CD4-positive, alpha-beta memory T cell (primary cell): Measurements from ENCODE around the gene ENTHD1. TPM values are rescaled to one million over a fixed set of nuclear protein-coding genes. Genes with fewer than 3 reads are reported as not detected.
"Not testable (repeated sequence)": the region's sequence is repeated elsewhere in the genome, so short reads cannot be mapped to it uniquely, and the experiment has no call there.

Experiments
- CTCF ChIA-PET: fragments of 350-600 bp; sonication (Branson Sonifier 250); formaldehyde crosslinking; loops from one replicate; lab custom pipeline; 2021; ENCODE audit warnings: inconsistent platforms; ENCODE audit not compliant: partially characterized antibody; lab: Charles Lee
- POLR2A ChIA-PET: fragments of 350-600 bp; sonication (Branson Sonifier 250); formaldehyde crosslinking; loops from one replicate; lab custom pipeline; 2021; ENCODE audit not compliant: partially characterized antibody; lab: Charles Lee
- DNase-seq, 5 donors: peaks; one replicate each; pipeline versions ENCODE4 v3.0.0 to v3.0.0-alpha.2; 2020 to 2022; ENCODE audit warnings: mixed read lengths in 1 of 5
- H3K27ac ChIP-seq: one replicate; pipeline ENCODE4 v1.7.0; 2013; ENCODE audit warnings: low read depth, low read length
- H3K27me3 ChIP-seq: 2 replicates; pipeline ENCODE4 v1.7.0; 2013; ENCODE audit warnings: mild to moderate bottlenecking, low read length, moderate library complexity; ENCODE audit not compliant: insufficient read depth
- H3K36me3 ChIP-seq: 2 replicates; pipeline ENCODE4 v1.7.0; 2013; ENCODE audit warnings: mild to moderate bottlenecking, low read length, moderate library complexity; ENCODE audit not compliant: insufficient read depth
- H3K4me1 ChIP-seq: 2 replicates; pipeline ENCODE4 v1.7.0; 2013; ENCODE audit warnings: mild to moderate bottlenecking, low read length, moderate library complexity; ENCODE audit not compliant: insufficient read depth
- H3K4me3 ChIP-seq, 2 donors: one replicate each; pipeline ENCODE4 v1.7.0; 2013; ENCODE audit warnings: low read length in 2 of 2, mild to moderate bottlenecking in 1 of 2
- H3K9me3 ChIP-seq, 2 donors: one replicate each; pipeline ENCODE4 v1.7.0; 2013; ENCODE audit warnings: low read length in 2 of 2, control low read depth in 1 of 2; ENCODE audit not compliant: control insufficient read depth in 1 of 2
- H3K27ac Mint-ChIP-seq, 7 donors: one replicate each; pipeline ENCODE4 v1.8.0; 2020 to 2021; ENCODE audit warnings: mixed read lengths in 7 of 7, mild to moderate bottlenecking in 6 of 7, inconsistent platforms in 3 of 7, moderate library complexity in 3 of 7
- H3K27me3 Mint-ChIP-seq, 2 donors: one replicate each; pipeline ENCODE4 v1.8.0; 2020 to 2021; ENCODE audit warnings: mixed read lengths in 2 of 2
- H3K36me3 Mint-ChIP-seq, 2 donors: one replicate each; pipeline ENCODE4 v1.8.0; 2020 to 2021; ENCODE audit warnings: mixed read lengths in 2 of 2, inconsistent platforms in 1 of 2, mild to moderate bottlenecking in 1 of 2
- H3K4me1 Mint-ChIP-seq, 4 donors: one replicate each; pipeline ENCODE4 v1.8.0; 2020 to 2021; ENCODE audit warnings: mixed read lengths in 4 of 4, mild to moderate bottlenecking in 1 of 4
- H3K4me3 Mint-ChIP-seq, 8 donors: one replicate each; pipeline ENCODE4 v1.8.0; 2020 to 2021; ENCODE audit warnings: mixed read lengths in 8 of 8, mild to moderate bottlenecking in 7 of 8, moderate library complexity in 6 of 8, inconsistent platforms in 3 of 8
- H3K9me3 Mint-ChIP-seq, 8 donors: one replicate each; pipeline ENCODE4 v1.8.0; 2020 to 2021; ENCODE audit warnings: mixed read lengths in 8 of 8, mild to moderate bottlenecking in 5 of 8, inconsistent platforms in 3 of 8, moderate library complexity in 1 of 8
- intact Hi-C: fragments of 100-400 bp; cut with micrococcal nuclease; formaldehyde crosslinking; loops from one replicate; pipeline ENCODE4 v1.15.1; 2023
- polyA plus RNA-seq, 2 donors: library from polyadenylated mRNA; unstranded; fragments of 300-500 nt; fragmentation: Illumina TruSeq; gene quantifications; one replicate each; pipeline ENCODE4 v1.2.3, GENCODE V29; 2021
- total RNA-seq, 2 experiments: library from RNA; stranded (reverse); gene quantifications; one replicate each; pipeline ENCODE4 v1.2.3, GENCODE V29; 2021

ENTHD1 gene
- total and polyA plus RNA-seq, 4 experiments from 2014 or later, result 0.10 to 0.47 (median 0.20) TPM

DNA sequence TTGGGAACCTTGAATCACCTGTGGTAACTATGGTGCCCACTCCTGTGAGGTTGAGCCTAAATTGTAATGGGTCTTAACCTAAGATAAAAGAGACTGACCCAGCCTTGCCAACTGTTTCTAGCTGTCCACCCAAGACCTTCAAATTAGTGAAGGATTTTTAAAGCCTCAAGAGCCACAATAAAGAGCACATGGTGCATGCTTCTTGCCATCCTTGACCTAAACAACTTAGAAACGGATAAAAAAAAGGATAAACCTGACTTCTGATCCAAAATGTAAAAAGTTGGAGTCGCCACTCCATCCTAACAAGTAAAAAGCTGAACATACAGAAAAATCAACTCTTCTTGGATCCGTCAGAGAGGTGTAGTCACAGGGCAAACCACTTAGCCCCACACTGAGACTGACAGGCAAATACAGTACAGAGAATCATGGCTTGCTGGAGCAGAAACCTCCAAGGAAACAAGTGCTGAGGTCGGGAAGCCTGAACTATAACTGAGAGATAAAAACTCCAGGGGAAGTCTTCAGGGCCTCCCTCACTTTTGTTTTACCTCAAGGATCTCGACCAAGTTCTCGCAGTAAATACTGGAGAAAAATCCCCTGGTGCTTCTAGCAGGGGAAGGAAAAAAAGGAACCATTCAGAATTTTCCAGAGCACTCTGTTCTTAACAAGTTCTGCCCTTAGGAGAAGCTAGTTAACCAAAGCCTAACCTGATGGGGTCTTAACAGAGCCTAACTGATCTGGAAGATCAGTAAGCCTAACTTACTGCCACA, 16.3 kb downstream of the ENTHD1 start:
- Histone ChIP-seq H3K4me3 (no peak overlapping the region), H3K27ac (no peak overlapping the region), H3K36me3 (no peaks in the 10 kb centered on the region), H3K9me3 (no peaks in the 10 kb centered on the region), H3K4me1 (no peaks in the 10 kb centered on the region), H3K27me3 (no peaks in the 10 kb centered on the region)
- no peak for DNase-seq
- no peaks in the 10 kb centered on the region for H3K9me3 Mint-ChIP-seq
- no peaks in the 10 kb centered on the region for H3K36me3 Mint-ChIP-seq
- ChIA-PET POLR2A (no interaction called here), CTCF (no interaction called here)
- no peaks in the 10 kb centered on the region for H3K27me3 Mint-ChIP-seq
- H3K4me1 Mint-ChIP-seq, result peaks cover 0 to 7% (median 1%) of the 10 kb centered on the region in 4 donors
- H3K27ac Mint-ChIP-seq, result no peak overlapping the region
- intact Hi-C loops, result no loop called here
- H3K4me3 Mint-ChIP-seq, result no peak overlapping the region

DNA sequence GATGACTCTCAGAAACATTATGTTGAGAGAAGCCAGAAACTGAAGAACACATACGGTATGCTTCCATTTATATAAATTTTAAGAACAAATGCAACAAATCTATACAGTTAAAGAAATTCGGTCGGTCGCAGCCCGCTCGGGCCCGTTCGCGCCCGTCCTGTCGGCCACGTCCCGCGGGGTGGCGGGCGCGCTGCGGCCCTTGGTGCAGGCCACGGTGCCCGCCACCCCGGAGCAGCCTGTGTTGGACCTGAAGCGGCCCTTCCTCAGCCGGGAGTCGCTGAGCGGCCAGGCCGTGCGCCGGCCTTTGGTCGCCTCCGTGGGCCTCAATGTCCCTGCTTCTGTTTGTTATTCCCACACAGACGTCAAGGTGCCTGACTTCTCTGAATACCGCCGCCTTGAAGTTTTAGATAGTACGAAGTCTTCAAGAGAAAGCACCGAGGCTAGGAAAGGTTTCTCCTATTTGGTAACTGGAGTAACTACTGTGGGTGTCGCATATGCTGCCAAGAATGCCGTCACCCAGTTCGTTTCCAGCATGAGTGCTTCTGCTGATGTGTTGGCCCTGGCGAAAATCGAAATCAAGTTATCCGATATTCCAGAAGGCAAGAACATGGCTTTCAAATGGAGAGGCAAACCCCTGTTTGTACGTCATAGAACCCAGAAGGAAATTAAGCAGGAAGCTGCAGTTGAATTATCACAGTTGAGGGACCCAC, 18.2 kb downstream of the ENTHD1 start:
- H3K4me3 Mint-ChIP-seq, H3K4me3 ChIP-seq, H3K36me3 ChIP-seq, H3K27ac Mint-ChIP-seq, H3K9me3 Mint-ChIP-seq, H3K27me3 ChIP-seq, POLR2A ChIA-PET, H3K27ac ChIP-seq, H3K4me1 Mint-ChIP-seq, intact Hi-C loops, CTCF ChIA-PET, H3K36me3 Mint-ChIP-seq, H3K4me1 ChIP-seq, DNase-seq, H3K27me3 Mint-ChIP-seq, H3K9me3 ChIP-seq: not testable (repeated sequence)

DNA sequence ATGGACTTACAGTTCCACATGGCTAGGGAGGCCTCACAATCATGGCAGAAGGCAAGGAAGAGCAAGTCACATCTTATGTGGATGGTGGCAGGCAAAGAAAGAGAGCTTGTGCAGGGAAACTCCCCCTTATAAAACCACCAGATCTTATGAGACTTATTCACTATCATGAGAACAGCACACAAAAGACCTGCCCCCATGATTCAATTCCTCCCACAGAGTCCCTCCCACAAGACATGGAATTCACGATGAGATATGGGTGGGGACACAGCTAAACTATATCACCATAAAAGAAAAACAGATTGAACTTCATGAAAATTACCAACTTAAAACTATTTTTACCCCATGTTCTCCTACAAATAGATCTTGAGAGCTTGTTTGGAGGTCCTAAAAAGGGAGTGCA, 19.6 kb downstream of the ENTHD1 start:
- POLR2A ChIA-PET, result interaction anchor here (1.1 kb wide), 1 partner anchor 10 kb away, joined by 3 read pairs; no protein-coding TSS in a partner anchor
- Histone ChIP-seq H3K27ac (no peak overlapping the region), H3K36me3 (no peaks in the 10 kb centered on the region), H3K4me3 (no peak overlapping the region), H3K4me1 (no peaks in the 10 kb centered on the region), H3K9me3 (no peaks in the 10 kb centered on the region), H3K27me3 (no peaks in the 10 kb centered on the region)
- H3K4me3 Mint-ChIP-seq, result no peak overlapping the region
- peaks cover 0 to 6% (median under 1%) of the 10 kb centered on the region in 4 donors for H3K4me1 Mint-ChIP-seq
- CTCF ChIA-PET, result interaction anchor here (1.9 kb wide), 1 partner anchor 11 kb away, joined by 6 read pairs; no protein-coding TSS in a partner anchor
- H3K27me3 Mint-ChIP-seq, result no peaks in the 10 kb centered on the region
- DNase-seq, result no peak
- no peak overlapping the region for H3K27ac Mint-ChIP-seq
- intact Hi-C loops, result no loop called here
- H3K9me3 Mint-ChIP-seq, result no peaks in the 10 kb centered on the region
- no peaks in the 10 kb centered on the region for H3K36me3 Mint-ChIP-seq

DNA sequence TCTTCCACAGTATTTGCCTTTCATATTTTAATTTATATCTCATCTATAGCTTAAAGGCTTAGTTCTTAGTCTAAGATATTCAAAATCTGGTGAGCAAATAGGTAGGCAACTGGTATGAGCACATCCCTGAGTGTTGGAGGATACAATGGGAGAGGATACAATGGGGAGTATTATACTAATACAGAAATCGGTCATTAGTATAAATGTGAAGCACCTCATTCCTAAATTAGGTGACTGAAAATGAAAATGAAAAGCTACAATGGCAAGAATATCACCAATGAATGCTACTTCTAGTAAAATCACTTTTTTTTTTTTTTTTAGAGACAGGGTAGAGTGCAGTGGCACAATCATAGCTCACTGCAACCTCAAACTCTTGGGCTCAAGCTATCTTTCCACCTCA, 21.0 kb downstream of the ENTHD1 start:
- no peak overlapping the region for H3K4me3 Mint-ChIP-seq
- H3K27me3 Mint-ChIP-seq, result no peaks in the 10 kb centered on the region
- Histone ChIP-seq H3K4me1 (no peaks in the 10 kb centered on the region), H3K36me3 (no peaks in the 10 kb centered on the region), H3K27me3 (no peaks in the 10 kb centered on the region), H3K9me3 (no peaks in the 10 kb centered on the region), H3K27ac (no peak overlapping the region), H3K4me3 (no peak overlapping the region)
- POLR2A ChIA-PET, result interaction anchor here (0.6 kb wide), 1 partner anchor 1902 kb away, joined by 4 read pairs; no protein-coding TSS in a partner anchor
- H3K36me3 Mint-ChIP-seq, result no peaks in the 10 kb centered on the region
- H3K4me1 Mint-ChIP-seq, result peaks cover 0 to 3% (median 0%) of the 10 kb centered on the region in 4 donors
- intact Hi-C loops, result no loop called here
- CTCF ChIA-PET, result no interaction called here
- H3K9me3 Mint-ChIP-seq, result peaks cover 0 to 4% (median 0%) of the 10 kb centered on the region in 8 donors
- DNase-seq, result no peak
- no peak overlapping the region for H3K27ac Mint-ChIP-seq

GRCh38 chr22:39871008-39871798, 22.4 kb downstream of the ENTHD1 start:
- CTCF ChIA-PET, result interaction anchor here (1.0 to 1.2 kb wide), 2 partner anchors 20 to 21 kb away, joined by 3 read pairs; no protein-coding TSS in a partner anchor
- H3K4me1 Mint-ChIP-seq, result peaks cover 0 to 3% (median 0%) of the 10 kb centered on the region in 4 donors
- Histone ChIP-seq H3K27ac (no peak overlapping the region), H3K4me3 (no peak overlapping the region), H3K36me3 (no peaks in the 10 kb centered on the region), H3K27me3 (no peaks in the 10 kb centered on the region), H3K9me3 (no peaks in the 10 kb centered on the region), H3K4me1 (no peaks in the 10 kb centered on the region)
- no peak for DNase-seq
- no peaks in the 10 kb centered on the region for H3K27me3 Mint-ChIP-seq
- no peaks in the 10 kb centered on the region for H3K36me3 Mint-ChIP-seq
- H3K4me3 Mint-ChIP-seq, result no peak overlapping the region
- no peak overlapping the region for H3K27ac Mint-ChIP-seq
- POLR2A ChIA-PET, result interaction anchor here (1.0 kb wide), 1 partner anchor 29 kb away, joined by 3 read pairs; the partner anchor contains the start of gene GRAP2
- H3K9me3 Mint-ChIP-seq, result peaks cover 0 to 4% (median 0%) of the 10 kb centered on the region in 8 donors
- intact Hi-C loops, result no loop called here

DNA sequence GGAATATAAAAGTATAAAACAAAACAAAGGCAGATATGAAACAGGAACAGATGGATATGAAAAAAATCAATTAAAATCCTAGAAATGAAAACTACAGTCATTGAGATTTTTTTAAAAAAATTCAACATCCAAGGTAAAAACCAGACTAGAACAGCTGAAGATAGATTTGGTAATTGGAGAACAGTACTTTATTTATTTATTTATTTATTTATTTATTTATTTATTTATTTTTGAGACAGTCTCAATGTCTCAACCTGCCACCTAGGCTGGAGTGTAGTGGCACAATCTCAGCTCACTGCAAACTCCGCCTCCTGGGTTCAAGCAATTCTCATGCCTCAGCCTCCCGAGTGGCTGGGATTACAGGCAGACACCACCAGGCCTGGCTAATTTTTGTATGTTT, 23.8 kb downstream of the ENTHD1 start:
- H3K4me3 ChIP-seq, H3K27me3 ChIP-seq, H3K4me1 ChIP-seq, H3K4me3 Mint-ChIP-seq, CTCF ChIA-PET, POLR2A ChIA-PET, H3K9me3 ChIP-seq, H3K36me3 Mint-ChIP-seq, intact Hi-C loops, H3K27ac ChIP-seq, H3K27me3 Mint-ChIP-seq, H3K27ac Mint-ChIP-seq, DNase-seq, H3K9me3 Mint-ChIP-seq, H3K36me3 ChIP-seq, H3K4me1 Mint-ChIP-seq: not testable (repeated sequence)

- Histone ChIP-seq H3K4me3 (no peak overlapping the region), H3K36me3 (no peaks in the 10 kb centered on the region), H3K4me1 (no peaks in the 10 kb centered on the region), H3K9me3 (no peaks in the 10 kb centered on the region), H3K27ac (no peak overlapping the region), H3K27me3 (no peaks in the 10 kb centered on the region)
- ChIA-PET CTCF (no interaction called here), POLR2A (no interaction called here)
- peaks cover 0 to 1% of the 10 kb centered on the region in 2 donors for H3K27me3 Mint-ChIP-seq
- intact Hi-C loops, result no loop called here
- DNase-seq, result no peak
- peaks cover 0 to 3% (median 0%) of the 10 kb centered on the region in 4 donors for H3K4me1 Mint-ChIP-seq
- no peak overlapping the region for H3K4me3 Mint-ChIP-seq
- no peaks in the 10 kb centered on the region for H3K36me3 Mint-ChIP-seq
- peaks cover 0 to 4% (median 0%) of the 10 kb centered on the region in 8 donors for H3K9me3 Mint-ChIP-seq
- peak overlapping the region in 1 of 7 donors; percentile 45 for H3K27ac Mint-ChIP-seq
Measured at GRCh38 chr22:39868741-39869140, 24.8 kb downstream of the ENTHD1 start.
